Measurements from ENCODE around the gene HOXC11.

Gene HOXC11

DNA sequence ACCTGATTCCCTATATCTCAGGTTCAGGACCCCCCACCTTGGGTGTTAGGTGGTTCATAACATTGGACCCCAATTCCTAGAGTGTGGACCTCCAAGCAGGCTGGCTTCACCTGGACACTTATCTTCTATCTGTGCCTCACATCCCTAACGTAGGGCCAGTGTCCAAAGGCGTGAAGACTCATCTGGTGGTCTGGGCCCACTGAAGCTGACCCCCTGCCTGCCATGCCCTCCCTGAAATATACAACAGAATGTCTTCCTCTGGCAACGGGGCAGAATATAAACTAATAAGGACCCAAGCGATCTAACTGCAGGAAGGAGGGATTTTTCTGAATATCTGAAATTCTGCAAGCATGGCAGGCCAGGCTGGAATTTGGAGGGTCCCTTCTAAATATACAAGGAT lies 28.7 kb upstream of the HOXC11 start:
- no peak for DNase-seq

DNA sequence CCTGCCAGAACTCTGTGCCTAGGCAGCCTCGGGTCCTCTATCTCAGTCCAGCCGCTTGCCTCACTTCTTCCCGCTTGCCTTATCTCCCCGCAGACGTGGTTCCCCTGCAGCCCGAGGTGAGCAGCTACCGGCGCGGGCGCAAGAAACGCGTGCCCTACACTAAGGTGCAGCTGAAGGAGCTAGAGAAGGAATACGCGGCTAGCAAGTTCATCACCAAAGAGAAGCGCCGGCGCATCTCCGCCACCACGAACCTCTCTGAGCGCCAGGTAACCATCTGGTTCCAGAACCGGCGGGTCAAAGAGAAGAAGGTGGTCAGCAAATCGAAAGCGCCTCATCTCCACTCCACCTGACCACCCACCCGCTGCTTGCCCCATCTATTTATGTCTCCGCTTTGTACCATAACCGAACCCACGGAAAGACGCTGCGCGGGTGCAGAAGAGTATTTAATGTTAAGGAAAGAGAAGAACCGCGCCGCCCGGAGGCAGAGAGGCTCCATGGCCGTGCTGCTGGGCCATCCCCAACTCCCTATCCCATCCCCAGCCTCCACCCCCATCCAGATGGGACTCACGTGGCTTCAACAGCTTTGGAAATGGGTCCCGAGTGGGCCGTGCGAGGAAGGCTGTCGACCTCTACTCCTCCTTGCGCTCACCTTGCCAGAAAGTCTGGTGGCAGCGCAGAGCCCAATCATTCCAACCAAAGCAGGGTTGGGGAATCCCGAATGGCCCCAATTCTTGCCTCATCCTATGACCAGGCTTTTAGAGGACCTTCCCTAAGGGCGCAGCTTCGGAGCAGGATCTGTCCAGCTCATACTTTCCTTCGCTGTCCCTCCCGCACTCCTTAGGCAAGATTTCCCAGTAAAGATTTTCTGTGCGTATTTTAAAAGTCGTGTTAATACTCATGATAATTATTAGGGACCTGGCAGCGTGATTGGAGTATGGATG lies 27.7 kb upstream of the HOXC11 start:
- no peak for DNase-seq

DNA sequence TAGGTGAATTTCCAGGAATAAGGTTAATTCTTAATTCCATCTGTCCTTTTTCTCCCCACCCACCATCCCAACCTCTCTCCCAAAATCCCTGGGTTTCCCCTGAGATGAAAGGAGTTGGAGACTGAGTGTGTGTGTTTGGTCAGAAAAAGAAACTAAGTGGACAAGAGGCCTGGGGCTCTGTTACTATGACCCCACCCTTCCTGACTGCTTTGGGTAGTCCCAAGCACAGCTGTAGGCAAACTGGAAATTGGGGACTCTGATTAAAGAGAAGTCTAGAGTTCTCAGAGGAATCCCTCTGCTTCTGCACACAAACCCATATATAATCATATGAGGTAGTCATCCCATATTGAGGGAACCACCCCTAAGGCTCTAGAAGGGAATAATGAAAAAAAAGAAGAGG lies 25.2 kb upstream of the HOXC11 start:
- DNase-seq = no peak

DNA sequence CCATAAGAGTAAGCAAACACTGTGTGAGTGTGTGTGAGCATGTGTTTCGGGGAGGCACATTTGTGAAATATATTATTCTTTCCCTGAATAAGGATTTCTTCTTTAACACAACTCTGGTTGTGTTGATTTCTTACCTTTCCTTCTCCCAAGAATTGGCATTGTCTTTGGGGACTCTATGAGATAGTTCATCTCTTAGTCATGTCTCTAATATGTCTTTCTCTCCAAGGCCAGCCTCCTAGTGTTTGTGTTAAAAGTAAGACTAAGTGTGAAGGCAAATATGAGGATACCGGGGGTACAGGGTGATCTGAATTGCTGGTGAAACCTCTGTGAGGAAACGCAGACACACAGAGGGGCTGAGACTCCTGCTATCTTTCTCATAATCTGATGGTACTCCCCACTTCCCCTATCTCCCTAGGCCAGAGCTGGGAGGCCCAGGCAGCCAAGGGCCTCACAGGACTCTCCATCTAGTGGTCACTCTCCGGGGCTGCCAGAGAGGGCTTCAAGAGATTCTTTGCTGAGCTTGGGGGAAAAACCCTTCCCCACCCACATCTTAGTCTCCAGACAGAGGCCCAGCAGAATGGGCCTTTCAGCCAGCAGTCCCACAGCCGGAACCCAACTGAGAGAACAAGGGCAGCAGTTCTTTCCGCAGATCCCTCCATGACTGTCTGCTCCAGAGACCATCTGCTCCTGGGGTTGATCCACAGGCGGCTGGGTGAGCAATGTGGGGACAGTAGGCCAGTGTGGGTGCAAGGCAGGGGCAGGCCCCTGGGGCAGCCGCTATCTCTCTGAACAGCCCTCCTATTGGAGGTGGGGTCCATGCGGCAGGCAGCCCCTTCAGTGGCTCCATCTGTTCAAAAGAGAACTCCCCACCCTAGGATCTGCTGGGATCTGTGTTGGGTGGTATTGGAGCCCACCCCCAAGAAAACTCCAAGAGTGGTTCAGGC lies 24.0 kb upstream of the HOXC11 start:
- DNase-seq = no peak

DNA sequence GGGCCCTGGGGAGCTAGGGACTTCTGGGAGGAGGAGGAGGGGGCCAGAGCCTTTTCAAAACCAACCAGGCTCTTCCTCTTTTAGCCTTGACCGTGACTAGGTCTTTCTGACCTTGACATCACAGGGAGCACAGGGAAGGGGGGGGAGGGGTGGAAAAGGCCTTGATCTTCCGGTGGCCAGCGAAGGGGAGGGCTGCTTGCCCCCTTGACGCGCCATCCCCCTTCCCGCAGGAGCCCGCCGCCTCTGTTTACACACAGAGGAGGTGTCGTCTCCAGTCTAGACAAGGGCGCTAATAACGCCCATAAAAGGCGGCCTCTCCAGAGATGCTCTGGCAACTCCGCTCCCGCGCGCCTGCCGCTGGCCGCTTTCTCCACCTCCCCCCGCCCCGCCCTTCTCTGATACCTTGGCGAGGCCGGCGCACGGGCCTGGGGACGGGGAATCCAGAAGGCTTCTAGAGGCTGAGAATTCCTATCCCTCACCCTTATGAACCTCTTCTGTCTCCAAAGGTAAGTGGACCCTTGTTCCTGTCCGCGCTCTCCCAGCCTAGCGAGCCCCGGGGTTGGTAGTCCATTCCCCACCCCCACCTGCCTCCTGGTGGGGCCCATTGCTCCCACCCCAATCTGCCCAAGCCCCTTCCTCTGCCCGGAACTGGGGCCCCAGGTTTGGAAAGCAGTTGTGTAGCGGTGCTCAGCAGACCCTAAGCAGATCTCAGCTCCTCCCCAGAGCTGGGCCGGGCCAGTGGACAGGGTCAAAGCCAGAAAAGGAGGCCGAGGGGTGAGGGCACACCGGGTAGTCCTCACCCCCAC lies 23.1 kb upstream of the HOXC11 start:
- DNase-seq = no peak

DNA sequence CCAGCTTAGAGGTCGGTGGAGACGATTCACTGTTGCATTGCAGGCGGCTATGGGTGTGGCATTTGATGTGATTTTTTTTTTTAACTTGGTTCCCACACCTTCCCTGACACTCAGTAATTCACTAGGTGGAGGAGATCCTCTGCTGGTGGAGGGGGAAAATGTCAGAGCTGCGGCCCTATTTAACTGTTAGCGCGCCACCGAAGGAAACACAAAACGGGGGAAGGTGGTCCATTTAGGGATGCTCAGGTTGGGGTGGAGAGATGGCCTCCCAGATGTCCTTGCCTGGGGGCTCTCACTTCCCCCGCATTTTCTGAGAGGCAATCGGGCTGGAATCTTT lies 22.5 kb upstream of the HOXC11 start:
- no peak for DNase-seq

DNA sequence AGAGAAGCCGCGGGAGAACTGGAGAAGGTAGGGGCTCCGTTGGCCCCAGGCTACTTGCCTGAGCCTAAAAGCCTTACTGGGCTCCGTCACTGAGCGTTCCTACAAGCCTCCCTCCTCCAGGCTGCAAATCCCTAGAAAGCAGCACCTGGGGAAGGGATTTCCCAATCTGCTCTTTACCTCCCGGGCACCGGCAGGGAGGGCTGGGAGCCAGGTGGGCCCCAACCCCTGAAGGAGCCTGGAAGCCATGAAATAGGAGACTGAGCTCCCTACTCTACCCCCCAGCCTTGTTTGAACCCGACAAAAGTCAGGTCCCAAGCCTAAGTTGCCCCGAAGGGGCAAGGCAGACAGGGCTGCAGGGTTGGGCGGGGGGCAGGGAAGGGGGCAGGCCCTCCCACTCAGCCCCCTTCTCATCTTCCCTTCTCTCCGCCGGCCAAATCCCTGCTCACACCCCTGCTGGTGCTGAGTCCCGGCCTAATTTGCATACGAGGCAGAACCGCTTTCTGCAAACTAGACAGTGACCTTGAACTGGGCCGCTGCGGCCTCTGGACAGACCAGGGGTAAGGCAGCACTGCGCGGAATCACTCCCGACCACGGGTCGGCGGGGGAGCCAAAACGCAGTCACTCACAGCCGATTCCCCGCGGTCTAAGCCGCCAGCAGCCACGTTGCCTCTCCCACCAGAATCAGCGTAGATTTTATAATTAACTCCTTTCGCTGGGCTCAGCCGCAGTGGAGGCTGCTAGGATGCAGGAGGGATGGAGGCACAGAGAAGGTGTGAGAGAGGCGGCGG lies 21.9 kb upstream of the HOXC11 start:
- no peak for DNase-seq

DNA sequence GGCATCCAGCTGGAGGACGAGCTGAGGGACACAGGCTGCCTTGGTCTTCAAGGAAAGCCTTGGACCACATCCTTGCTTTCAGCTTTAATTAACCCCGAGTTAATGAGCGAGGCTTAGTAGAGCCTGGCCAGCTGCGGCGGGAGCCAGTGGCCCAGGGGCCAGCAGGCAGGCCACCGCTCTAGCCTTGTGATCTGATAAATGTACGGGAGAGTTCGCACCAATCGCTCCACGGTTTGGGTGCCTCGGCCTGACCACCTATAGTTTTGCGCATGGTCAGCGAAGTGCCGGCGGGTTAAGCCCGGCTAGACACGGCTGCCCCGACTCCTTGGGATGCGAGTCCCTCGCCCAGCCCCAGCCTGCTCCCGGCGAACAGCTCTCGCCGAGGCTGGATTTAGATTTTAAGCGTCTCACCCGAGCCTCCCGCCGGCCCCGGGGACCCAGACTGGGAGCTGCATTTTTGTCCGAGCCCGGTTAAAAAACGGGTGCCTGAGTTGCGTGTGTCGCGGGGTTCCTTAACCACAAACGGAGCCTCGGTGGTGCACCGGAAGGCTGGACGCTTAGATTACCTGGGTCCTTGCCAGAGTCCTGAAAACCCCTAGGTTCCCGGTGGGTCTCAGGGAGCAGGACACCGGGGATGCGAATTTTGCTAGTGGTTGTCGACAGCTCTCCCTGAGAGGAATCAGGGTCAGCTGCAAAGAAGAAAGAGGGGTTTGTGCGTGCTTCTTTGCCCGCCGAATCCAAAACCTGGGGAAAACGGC lies 21.2 kb upstream of the HOXC11 start:
- DNase-seq = no peak

DNA sequence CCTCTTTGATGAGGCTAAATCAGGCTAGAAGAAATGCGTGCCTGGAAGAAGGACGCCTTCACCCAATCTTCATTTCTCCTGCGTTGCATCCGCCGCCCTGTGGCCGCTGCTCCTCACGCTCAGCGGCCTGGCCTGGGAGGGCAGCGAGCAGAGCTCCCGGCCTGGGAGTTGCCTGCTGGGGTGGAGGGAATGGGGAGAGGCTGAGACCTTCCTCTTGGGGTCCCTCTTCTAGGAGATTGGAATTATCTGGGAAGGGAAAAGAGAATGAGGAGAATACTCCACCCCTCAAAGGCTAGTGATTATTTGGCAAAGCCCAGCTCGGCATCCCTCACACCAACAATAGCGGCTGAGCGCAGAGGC lies 20.6 kb upstream of the HOXC11 start:
- no peak for DNase-seq

DNA sequence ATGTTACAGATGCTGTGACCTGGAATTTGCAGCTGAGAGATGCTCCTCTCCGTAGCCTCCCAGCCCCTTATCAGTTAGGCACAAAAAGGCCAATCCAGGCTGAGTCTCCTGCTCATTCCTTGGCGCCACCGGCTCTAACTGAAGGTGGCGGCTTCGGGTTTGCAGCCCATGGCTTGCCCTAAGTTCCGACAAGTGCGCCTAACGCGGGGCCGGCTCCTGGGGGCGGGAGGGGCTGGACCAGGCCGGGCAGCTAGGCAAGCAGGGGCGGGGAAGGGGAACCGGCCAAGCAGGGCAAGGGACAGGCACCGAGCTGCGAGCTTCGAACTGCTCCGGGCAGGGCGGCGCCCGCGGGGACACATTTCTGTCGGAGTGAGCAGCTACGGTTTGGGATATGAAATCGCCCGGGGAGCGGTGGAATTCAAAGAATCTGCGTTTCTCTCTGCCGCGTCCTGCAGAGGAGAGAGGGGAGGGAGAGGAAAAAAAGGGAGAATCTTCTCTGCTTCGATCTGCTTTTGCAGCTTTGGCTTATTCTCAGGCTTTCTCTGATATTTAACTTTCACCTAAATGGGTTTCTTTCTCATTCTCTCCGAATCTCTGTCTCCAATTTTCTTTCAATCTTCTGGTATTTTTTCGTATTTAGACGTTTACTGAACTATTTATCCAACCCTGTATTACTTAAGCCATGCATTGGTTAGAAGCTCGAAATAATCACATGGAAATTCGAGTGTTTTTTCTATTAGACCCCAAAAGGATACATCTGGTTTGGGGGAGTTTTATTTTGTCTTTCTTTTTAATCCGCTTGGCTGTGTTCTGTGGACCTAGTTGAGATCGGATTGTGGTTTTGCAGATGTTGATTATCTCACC lies 19.8 kb upstream of the HOXC11 start:
- no peak for DNase-seq

DNA sequence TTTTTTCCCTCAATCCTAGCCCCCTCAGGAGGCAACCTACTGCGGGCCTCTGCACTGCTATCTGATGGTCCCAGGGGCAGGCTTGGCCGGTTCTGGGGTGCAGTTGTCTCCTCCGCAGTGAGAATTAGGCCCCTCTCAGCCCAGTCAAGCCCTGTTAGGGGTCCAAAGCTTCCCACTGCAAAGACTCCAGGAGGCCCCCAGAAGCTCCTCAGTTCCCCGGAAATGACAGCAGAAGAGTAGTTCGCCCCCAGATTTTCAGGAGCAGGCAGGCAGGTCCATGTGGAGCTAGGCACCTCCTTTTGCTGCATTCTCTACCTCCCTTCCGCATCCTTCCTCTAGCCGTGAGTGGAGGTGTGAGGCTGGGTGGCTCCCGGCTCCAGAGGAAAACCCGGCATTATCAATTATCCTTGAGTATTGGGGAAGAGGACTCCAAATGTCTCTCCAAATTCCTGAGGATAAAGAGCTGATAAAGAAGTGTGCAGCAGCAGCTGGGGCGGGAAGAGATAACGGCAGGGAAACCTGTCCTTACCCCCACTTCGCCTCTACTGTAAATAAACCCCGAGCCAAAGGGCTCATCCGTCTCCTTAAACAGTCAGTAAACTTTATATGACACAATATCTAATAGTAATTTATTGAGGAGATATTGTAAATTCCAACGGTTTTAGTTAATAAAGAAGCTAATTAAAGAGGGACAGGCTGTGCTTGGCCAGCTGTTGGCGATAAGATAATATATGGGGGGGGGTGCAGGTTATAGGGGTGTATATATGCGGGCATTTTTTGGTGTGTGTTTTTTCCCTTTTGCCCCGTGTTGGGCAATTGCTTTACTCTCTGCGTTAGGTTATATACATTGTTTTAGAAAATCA lies 18.9 kb upstream of the HOXC11 start:
- no peak for DNase-seq

DNA sequence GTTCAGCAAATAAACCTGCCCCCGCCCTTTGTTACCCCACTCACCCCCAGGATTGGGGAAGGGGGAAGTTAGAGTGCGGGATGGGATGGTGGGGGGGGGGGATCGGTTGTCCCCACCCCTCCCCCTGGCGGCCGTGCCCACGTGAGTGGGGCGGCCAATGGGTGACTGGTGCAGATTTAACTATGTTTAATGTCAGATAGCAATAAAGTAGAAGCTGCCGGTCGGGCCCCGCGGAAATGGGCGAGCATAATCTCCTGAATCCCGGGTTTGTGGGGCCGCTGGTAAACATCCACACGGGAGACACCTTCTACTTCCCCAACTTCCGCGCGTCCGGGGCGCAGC lies 18.3 kb upstream of the HOXC11 start, which contains the start of gene HOXC12:
Gene HOXC12, plus strand, starts transcription at position 210 of the 342 bp plus-strand sequence. Its CDS starts 27 bp downstream, at position 237.
- no peak for DNase-seq

DNA sequence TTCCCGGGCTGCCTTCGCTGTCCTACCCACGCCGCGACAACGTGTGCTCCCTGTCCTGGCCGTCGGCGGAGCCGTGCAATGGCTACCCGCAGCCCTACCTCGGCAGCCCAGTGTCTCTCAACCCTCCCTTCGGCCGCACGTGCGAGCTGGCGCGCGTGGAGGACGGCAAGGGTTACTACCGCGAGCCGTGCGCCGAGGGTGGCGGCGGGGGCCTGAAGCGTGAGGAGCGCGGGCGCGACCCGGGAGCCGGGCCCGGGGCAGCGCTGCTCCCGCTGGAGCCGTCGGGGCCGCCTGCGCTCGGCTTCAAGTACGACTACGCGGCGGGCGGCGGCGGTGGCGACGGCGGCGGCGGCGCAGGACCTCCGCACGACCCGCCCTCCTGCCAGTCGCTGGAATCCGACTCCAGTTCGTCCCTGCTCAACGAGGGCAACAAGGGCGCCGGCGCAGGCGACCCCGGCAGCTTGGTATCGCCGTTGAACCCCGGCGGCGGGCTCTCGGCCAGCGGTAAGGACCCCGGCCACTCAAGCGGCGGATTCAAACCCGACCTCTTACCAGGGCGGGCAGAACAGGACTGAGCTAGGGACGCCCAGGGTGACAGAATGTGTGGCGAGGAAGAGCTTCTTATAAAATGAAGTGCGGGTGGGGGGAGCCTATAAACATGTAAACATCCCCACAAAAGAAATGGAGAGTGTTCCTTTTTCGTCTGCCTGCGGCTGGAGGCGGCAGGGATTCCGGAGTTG lies 17.7 kb upstream of the HOXC11 start:
- no peak for DNase-seq

DNA sequence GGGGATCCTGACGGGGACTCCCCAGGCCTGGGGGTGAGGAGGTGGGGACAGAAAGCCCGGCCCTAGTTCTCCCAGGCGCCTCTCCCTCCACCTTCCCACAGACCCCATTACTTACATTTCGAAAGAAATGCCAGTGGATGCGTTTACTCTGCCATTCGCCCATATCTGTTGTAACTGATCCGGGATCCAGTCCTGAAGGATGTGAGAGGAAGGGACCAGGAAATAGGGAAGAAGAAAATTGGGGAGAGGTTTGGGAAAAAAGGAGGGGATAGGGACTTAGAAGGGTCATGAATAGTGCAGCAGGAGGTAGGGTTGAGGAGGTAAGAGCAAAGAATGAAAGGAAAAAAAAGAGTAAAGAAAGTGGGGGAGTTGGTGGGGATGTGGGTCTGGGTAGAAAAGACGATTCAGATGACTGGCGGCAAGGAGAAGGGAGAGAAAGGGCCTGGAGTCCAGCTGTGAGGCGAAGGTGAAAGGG lies 17.1 kb upstream of the HOXC11 start:
- DNase-seq = no peak

DNA sequence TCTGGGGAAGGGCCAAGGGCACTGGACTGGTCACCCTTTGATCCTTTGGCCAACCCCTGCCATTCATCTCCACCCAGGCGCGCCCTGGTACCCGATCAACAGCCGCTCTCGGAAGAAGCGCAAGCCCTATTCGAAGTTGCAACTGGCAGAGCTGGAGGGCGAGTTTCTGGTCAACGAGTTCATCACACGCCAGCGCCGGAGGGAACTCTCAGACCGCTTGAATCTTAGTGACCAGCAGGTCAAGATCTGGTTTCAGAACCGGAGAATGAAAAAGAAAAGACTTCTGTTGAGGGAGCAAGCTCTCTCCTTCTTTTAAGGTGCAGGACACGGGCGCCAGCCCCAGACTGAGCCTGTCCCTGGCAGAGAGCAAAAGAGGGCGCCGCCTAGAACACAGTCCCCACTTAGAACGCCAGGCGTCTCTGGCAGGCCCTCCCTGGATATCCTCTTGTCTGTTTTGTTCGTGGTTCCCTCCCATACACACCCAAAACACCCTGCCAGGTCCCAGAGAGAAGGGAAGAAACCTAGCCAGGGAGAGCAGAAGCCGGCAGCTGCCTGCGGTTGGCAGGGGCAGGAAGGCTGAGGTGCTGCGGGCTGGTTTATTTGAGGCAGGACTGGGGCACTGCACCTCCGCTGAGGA lies 16.6 kb upstream of the HOXC11 start:
- no peak for DNase-seq

DNA sequence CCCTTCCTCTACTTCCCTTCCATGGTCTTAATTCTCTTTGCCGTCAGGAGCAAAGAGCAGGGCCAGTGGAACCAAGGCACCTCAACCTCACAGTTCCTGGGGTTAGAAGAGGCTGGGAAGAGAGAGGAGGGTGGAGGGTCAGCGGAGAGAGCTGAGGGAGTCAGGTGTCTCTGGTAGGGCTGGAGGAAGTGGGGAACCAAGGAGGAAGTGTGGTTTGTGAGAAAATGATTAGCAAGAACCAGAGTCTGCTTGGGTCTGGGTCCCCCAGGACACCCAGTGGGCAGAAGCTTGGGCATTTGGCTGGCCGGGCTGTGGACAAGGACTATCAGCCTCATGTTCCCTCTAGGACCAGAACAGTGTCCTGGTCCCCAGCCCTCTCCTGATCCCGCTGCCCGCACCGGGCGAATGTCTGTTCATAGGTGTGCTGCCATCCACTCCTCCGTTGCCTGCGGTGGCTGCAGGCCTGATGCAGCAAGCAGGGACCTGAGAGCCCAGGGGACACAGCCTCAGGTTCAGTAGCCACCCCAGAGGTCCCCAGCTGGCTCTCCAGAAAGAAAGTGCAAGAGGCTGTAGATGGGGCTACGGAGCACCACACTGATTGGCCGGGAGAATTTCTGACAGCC lies 15.9 kb upstream of the HOXC11 start:
- no peak for DNase-seq

DNA sequence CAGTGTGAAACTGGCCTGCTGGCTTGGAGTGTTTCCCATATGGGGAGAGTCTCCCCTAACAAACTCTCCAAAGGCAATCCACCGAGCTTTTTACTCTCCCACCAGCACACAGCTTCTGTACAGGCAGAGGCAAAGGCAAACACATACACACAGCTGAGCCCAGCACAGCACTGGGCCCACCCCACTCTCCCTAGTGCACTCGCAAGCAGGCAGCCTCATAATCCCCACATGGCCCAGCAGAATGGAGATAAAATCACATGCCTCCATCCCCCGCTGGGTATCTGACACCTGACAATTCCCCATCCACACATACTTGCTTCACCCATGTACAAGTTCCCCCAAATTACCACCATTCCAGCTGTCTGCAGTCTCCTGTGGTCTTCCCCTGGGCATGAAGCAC lies 14.8 kb upstream of the HOXC11 start:
- DNase-seq = no peak

DNA sequence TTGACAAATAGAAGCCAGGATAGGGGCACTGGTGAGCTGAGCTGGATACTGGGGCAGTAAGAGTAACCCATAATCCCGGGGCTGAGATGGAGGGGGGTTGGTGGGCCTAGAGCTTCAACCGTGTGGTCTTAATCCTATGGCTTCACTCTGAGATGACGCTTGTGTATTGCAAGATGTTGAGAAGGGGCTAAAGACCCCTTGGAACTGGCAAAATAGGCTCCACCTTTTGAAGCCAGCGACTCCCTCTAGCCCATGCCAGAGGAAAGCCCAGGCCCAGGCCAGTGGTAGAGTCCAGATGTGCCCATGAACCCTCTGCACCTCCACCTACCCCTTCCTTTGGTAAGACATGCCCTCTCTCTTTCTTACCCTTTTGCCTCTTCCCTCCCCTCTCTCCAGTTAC lies 13.6 kb upstream of the HOXC11 start:
- DNase-seq = no peak
